SK-N-MC (cell line): ENCODE measurements around the gene TMEM95.

Source experiments
- EZH2 ChIP-seq: fragments of 200-600 bp; sonication (generic); IDR thresholded peaks from one replicate; pipeline ENCODE4 v1.6.1; 2017; ENCODE audit warnings: antibody characterized with exemption
- POLR2AphosphoS5 ChIP-seq: IDR thresholded peaks from 2 replicates; pipeline ENCODE4 v1.6.1; 2012; ENCODE audit warnings: mild to moderate bottlenecking, low read depth, low read length, borderline replicate concordance

DNA sequence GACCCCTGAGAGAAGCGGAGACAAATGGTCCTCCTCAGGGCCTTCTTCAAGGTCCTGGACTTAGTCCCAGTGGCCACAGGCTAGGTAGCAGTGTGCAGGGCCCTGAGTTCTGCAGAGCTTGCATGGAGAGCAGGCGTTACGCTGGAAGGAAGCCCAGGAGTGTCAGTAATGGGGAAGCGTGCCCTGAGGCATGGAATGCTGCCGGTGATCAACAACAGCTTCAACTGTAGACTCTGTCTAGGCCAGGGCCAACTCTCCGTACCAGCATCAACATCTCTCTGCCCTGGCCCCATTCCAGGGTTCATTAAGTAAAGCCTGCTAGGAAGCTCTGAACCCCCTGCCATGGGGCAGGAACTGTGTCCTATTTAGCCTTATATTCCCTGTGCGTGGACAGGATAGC is 25.4 kb downstream of the TMEM95 start:
- TF ChIP-seq POLR2AphosphoS5 (no peak), EZH2 (no peak)
